NCI-H1417 (cell line): Measurements from ENCODE around the gene RPS6KL1.
A peak's percentile ranks its signal among the peaks of the same experiment; 100 is the strongest.

Experiments
- DNase-seq, 3 experiments: peaks; one replicate each; lab custom pipeline; 2025; lab: John Stamatoyannopoulos, UW

Gene RPS6KL1

GRCh38 chr14:74952180-74952665 lies 29.2 kb upstream of the RPS6KL1 start:
- no peak for DNase-seq

DNA sequence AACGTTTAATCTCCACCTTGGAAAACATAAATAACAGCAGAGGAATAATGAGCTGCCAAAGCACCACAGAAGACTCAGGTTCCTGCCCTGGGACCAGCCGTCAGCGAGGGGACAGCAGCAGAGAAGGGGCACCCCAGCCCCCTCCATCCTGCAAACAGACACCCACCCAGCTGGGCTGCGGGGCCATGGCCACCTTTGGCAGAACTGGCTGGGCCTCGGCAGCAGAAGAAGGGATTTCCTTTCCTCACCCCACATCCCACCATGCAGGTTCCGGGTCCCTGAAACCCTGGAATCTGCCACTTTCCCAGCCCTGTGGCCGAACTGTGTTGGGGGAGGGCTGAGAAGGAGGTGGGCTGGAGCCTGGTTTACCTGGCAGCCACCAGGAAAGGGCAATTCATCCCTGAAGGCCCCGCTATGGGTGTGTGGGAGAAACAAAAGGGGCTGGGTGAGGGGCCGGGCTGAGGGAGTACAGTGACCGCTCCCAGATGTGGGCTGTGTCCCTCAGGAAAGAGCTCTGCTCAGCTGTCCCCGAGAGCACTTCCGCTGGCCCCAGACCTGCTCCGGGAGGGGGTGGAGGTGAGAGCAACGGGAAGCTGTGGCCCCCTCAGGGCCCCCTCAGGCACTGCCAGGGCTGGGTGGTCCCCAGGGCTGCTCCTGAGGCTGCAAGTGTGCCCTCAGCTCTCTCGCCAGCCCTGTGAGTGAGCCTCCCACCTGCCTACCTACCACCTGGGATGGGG lies 28.6 kb upstream of the RPS6KL1 start:
- no peak for DNase-seq

- DNase-seq, result no peak
Measured at GRCh38 chr14:74950795-74951442, 27.9 kb upstream of the RPS6KL1 start.

GRCh38 chr14:74949859-74950573 lies 27.0 kb upstream of the RPS6KL1 start:
- no peak for DNase-seq

- no peak for DNase-seq
Measured at GRCh38 chr14:74949191-74949601, 26.1 kb upstream of the RPS6KL1 start.

DNA sequence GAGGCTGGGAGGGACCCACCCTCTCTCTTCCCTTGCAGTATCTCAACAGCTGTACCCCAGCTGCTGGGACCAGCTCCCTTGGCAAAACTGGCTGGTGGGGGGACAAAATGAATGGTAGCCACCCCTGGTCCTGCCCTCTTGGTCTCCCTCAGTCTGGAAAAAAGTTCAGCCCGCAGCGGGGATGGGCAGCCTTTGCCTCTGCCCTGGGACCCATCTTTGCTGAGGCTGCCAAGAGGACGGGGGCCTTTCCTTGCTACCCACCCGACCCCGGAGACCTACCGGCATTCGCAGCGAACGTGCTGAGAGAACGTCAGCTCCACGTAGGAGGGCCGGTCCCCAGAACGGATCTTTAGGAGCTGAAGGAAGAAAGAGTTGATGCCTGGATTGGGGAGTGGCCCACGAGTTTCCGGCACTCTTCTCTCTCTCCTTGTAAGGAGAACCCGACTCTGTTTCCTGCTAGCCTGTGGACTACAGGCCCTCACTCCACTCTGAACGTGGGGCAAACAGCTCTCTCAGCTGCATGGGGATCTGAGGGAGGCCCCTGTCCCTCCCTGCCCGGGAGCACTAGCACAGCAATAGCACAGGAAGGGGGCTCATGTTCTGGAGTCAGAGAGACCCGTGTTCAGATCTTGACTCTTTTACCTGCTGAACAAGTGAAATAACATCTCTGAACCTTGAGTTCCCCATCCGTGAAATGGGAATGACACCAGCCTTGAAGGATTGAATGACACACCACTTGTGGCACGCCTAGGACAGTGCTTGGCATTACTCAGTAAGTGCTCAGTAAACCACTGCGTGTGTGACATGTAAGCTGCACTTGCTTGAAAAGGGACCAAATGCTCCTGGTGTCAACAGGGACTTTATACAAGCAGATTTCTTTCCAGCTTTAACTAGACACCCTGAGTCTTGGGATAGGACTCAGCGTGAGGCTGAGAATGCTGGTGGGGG lies 25.4 kb upstream of the RPS6KL1 start:
- DNase-seq, result no peak

GRCh38 chr14:74947353-74948227 lies 24.5 kb upstream of the RPS6KL1 start:
- DNase-seq, result no peak

DNA sequence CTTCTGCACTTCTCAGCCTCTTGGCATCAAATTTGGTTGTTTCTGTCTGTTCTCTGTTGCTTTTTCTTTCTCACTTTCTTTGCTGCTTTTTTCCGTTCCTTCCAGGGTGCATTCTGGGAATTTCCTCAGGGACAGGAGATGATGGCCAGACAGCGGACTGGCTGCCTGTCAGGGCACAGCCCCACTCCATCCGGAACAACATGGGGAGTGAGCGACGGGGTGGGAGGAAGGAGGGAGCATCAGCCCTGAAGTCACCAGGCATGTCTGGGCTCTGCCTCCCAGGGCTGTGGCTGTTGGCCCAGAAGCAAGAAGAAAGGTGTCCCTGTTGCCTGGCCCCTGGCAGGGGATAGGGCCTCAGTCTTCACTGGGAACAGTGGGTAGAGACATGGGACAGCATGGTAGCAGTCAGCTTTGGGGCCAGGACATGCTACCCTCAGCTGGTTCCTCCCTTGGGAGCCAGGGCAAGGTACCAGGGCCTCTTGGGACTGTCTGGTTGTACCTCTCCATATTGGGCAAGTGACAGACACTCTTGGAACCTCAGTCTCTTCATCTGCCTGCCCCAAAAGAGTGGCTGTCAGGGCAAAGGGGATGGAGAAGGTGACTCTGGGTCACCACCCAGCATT lies 23.7 kb upstream of the RPS6KL1 start:
- DNase-seq, result no peak

DNA sequence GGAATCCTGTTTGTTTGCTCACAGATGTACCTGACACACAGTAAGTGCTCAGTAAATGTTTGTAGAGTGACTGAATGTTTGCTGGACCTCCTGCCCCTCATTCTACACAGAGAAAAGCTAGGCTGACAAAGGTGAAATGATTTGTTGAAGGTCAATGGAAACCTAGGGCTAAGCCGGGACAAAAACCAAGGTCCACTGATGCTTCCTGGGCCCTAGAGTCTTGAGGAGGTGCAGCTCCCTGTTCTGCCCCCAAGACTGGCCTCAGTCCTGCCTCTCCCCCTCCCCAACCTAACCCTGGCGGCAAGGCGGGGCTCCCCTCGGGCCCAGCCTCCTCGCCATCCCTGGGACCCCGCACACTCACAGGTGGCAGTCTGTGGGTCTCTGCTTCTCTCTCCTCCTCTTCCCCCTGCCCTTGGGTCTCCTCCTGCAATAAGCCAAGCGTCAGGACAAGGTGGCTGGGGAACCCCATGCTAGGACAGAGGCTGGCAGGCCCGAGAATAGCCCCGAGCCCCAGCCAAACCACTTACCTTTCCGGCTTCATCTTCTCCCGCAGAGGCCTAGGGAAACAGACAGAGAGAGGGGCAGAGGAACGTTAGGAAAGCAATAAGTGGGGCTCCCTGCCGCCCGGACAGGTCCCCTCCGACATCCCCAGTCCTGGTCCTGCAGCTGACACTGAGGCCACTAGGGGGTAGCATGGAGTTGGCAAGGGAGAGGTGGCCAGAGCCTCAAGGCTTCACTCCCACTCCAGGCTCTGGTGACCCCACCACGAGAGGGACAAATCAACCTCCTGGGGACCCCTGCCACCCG lies 23.0 kb upstream of the RPS6KL1 start:
- peak; percentile 68 to 85 (median 79) for DNase-seq

- peak in 2 of 3 experiments; percentile 18 to 42 for DNase-seq
Measured at GRCh38 chr14:74945261-74945851, 22.3 kb upstream of the RPS6KL1 start.

DNA sequence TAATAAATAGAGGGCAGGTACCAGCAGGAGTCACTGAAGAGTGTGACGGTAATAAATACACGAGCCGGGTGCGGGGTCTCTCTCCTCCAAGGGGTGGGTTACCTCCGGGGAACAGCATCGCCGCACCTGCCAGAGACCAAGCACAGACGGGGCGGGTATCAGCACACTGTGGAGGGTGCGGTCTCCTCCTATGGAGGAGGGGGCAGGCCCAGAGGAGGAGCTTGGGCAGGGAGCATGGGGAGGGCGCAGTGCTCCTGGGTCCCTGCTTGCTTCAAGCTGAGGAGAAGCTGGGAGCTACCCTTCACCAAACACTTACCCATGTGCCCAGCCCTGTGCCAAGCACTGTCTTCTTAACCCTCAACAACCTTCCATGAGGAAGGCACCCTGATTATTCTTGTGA lies 19.5 kb upstream of the RPS6KL1 start:
- no peak for DNase-seq

DNA sequence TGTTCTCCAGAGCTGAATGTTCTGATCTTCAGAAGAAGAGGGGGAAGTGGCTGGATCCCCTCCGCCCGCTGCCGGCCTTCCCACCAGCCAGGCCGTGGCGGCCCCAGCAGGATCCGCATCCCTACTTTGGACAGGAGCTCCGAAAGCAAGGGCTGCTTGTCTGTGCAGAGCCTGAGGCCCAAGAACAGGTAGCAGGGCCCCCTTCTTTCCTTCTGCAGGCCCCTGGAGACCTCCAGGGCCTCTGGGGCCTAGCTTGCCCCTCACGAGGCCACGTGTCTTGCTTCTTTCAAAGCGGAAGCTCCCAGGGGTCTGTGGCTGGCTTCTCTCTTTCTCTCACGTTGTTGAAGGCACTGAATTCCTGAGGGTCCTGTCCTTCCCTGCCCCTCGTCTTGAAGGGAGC lies 19.1 kb upstream of the RPS6KL1 start:
- DNase-seq, result no peak

DNA sequence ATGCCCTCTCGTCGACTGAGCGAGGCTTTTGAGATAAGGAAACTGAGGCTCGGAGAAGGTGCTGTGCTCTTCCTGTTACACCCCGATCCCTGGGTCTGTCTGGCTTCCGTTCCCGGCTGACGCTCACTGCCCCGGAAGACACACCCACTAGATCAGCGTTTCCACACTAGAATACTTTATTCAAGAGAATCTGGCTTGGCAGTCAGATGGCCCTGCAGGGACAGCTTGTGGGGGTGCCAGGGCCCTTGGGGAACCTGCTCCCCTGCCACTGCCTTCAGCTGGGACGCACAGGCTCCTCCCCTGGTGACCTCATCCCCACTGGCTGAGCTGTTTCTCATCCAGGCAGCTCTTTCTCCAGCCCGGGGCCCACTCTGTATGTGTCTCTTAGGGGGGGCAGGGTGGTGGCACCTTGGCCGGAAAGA lies 18.6 kb upstream of the RPS6KL1 start:
- DNase-seq, result no peak

DNA sequence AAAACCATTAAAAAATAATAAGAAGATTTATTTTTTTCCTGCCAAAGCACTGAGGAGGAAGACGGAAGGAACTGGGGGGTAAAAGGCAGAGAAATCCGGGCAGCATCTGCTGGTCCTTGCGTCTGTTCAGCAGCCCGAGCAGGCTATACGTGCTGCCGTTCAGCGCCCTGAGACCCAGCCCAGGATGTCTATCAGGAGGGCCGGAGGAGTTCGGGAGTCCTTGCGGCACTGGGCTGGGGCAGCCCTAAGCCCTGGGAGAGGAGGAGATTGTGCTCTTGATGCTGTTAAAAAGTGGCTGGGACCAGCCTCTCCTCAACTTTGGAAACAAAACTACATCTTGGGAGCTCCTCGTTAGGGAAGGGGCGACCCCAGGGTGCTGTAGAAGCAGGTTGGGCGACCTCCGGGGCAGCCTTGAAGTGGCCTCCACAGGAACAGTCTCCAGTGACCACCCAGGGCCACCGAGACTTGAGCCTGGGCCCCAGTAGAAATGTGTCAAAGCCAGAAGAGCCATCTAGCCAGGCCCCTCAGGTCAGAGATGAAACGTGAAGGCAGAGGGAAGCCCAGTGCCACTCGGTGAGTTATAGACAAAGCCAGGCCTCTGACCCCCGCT lies 18.0 kb upstream of the RPS6KL1 start:
- DNase-seq, result no peak

DNA sequence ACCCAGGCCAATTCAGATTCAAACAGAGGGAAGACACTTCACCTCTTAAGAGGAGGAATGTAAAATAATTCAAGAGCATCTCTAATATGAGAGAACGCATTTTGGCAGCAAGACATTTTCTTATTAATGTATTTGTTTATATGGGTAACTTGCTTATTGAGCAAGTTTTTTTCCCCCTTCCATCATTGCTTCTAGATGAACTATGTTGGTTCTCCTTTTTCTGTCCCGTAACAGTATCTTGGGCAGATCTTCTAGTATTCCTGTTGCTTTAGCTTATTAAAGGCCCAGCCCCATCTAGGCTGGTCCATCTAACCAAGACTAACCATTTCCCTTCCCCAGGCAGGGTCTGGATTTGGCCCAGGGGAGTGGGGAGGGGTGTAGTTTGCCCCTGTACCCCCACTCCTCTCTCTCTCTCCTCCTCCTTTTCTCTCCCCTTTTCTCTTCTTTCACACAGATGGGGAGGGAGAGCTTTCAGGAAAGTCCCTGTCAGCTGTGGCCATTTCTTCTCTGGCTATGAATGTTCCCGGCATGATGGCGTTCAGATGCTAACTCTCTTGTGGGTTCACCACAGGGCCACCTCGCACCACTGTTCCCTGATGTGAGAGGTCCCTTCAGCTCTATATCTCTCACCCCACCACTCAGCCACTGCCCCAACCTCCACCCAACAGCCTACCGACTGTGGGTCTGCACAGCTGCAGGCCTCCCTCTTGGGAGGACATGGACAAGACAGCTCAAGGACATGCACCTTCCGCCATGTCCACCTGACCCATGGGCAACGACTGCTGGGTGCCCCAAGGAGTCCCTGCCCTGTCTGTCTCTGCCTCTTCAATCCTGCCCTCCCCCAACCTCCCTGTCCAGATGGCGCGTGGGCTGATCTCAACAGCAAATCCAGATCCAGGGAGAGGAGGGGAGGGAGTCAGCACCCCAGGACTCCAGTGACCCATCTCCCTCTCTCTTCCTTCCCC lies 15.8 kb upstream of the RPS6KL1 start:
- DNase-seq, result no peak

GRCh38 chr14:74937171-74937570 lies 14.1 kb upstream of the RPS6KL1 start:
- no peak for DNase-seq

DNA sequence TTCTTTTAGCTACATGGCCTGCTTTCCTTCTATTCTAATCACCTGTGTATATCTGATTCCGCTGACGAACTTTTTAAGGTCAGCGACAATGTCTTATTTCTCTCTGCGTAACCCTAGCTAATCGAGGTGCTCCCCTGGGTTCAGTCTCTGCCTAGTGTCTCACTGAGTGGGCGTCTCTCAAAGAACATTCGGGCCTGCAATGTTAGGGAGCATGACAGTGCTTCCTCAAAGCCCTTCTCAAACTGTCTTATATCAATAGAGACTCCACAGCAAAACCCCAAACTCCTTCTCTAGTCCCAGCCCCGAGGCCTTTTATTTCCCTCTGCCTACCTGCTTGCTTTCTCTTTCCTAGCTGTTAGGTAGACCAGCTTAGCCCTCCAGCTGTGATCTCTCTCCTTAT lies 13.7 kb upstream of the RPS6KL1 start:
- DNase-seq, result no peak
